DMS79 treated with DMSO at 0.1 percent for 48 hours (cell line): ENCODE data around the gene UGT1A6.

ENCODE experiments used
- DNase-seq: peaks from one replicate; lab custom pipeline; 2025; lab: John Stamatoyannopoulos, UW

Gene UGT1A6

DNA sequence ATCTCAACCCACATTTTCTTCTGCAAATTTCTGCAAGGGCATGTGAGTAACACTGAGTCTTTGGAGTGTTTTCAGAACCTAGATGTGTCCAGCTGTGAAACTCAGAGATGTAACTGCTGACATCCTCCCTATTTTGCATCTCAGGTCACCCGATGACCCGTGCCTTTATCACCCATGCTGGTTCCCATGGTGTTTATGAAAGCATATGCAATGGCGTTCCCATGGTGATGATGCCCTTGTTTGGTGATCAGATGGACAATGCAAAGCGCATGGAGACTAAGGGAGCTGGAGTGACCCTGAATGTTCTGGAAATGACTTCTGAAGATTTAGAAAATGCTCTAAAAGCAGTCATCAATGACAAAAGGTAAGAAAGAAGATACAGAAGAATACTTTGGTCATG, 75.4 kb downstream of the UGT1A6 start:
- no peak for DNase-seq

DNA sequence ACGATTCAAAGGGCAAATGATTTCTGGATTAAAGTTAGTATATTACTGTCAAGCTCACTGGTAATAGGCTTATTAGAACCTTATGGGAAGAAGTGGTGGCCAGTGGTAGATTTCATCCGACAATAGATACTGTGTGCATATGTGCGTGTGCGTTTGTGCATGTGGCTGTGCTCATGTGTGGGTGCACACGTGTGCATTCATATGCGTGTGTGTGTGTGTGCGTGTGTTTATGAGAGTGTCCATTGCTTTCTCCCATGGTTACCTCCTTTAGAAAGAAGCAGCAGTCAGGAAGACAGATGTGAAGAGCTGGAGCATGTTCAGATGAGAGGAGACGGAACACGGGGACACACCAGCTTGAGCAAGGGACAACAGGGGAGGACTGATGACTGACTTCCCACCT, 76.6 kb downstream of the UGT1A6 start:
- no peak for DNase-seq

DNA sequence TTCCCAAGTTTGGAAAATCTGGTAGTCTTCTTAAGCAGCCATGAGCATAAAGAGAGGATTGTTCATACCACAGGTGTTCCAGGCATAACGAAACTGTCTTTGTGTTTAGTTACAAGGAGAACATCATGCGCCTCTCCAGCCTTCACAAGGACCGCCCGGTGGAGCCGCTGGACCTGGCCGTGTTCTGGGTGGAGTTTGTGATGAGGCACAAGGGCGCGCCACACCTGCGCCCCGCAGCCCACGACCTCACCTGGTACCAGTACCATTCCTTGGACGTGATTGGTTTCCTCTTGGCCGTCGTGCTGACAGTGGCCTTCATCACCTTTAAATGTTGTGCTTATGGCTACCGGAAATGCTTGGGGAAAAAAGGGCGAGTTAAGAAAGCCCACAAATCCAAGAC, 79.5 kb downstream of the UGT1A6 start:
- DNase-seq, result no peak

DNA sequence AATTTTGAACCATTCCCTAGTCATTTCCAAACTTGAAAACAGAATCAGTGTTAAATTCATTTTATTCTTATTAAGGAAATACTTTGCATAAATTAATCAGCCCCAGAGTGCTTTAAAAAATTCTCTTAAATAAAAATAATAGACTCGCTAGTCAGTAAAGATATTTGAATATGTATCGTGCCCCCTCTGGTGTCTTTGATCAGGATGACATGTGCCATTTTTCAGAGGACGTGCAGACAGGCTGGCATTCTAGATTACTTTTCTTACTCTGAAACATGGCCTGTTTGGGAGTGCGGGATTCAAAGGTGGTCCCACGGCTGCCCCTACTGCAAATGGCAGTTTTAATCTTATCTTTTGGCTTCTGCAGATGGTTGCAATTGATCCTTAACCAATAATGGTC, 79.9 kb downstream of the UGT1A6 start:
- DNase-seq, result no peak

DNA sequence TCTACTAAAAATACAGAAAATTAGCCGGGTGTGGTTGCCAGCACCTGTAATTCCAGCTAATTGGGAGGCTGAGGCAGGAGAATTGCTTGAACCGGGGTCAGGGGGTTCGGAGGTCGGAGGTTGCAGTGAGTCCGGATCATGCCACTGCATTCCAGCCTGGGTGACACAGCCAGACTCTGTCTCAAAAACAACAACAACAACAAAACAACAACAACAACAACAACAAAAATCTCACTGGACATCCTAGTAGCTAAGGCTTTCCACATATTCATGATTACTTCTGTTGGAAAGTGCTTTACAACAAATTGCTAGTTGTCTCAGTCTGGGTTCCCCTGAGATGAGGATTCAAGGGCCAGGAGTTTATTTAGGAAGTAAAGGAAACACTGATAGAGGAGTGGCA, 81.2 kb downstream of the UGT1A6 start:
- no peak for DNase-seq

DNA sequence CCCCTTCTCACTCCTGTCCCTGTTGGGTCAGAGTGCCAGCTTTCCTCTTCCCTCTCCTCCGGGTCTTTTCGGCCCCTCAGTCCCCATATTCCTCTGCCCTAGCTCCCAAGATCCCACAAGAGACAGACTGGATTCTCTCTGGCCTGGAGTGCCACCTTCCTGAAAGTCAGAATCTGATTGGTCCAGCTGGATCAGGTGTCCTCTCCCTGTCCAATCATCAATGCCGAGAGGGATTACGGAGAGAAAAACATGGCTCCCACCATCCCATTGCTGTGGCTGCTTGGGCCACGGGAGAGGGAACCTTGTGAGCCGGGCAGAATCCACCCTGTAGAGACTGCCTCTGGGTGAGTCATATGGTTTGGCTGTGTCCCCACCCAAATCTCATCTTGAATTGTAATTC, 82.7 kb downstream of the UGT1A6 start:
- DNase-seq, result no peak

DNA sequence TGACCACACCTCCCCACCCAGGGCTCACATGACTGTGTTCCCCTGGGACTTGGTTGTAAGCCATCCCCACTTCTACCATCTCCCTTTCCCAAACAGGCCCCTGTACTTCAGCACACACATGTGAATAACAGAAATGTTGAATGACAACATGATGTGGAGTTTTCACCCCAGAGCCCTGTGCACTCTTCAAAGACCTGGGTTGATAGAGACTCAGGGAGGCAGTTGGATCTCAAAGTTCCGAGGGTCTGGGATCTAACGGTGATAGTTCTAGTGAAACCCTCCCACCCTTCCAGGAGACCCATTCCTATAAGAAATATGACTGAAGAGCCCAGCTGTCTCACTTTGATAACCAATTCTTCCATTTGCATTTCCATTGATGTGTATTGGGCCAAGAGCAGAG, 85.3 kb downstream of the UGT1A6 start, which contains the start of gene MROH2A:
MROH2A (plus strand) TSS at position 301 of the 400 bp plus-strand sequence. CDS start 1,029 bp downstream, outside the sequence.
- DNase-seq, result no peak

DNA sequence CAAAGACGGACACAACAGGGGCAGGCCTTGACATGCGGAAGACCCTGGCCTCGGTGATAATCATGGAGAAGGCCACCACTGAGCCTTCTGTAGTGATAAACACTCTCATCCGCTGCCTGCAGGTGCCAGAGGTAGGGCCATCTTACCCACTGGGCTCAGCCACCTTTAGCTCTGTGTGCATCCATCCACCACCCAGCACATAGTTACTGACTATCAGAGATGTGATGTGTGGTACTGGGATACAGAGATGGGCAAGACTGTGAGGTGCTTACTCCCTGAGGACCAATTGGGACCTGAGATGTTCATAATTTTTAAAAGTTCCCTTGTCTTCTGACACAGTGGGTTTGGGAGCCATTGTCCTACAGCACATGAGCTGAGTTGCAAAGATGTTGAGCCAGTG, 87.0 kb downstream of the UGT1A6 start:
- DNase-seq, result no peak

DNA sequence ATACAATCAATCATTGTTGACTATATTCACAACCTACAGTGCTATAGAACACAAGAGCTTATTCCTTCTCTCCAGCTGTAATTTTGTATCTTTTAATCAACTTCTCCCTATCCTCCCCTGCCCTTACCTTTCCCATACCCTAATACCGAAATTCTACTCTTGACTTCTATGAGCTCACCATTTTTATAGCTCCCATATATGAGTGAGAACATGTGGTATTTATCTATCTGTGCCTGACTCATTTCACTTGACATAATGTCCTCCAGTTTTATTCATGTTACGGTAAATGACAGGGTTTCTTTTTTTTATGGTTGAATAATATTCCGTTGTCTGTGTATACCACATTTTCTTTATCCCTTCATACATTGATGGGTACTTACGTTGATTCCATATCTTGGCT, 88.1 kb downstream of the UGT1A6 start:
- DNase-seq, result no peak

DNA sequence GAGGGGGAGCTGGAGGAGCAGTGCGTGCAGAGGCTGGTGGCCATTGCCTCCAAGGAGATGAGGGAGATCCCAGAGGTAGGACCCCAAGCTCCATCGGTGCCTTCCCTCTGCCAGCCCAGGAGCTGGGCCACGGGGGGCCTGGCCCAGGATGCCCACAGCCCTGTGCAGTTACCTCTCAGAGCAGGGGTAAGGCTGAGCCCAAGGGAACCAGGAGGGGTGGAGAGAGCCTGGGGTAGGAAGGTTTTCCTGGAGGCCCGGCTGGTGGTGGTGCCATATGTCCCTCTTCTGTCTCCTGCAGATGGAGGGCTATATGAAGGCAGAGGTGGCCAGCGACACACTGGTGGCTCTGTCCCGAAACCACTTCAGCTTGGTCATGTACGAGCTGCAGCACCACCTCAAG, 96.9 kb downstream of the UGT1A6 start:
- DNase-seq, result no peak

DNA sequence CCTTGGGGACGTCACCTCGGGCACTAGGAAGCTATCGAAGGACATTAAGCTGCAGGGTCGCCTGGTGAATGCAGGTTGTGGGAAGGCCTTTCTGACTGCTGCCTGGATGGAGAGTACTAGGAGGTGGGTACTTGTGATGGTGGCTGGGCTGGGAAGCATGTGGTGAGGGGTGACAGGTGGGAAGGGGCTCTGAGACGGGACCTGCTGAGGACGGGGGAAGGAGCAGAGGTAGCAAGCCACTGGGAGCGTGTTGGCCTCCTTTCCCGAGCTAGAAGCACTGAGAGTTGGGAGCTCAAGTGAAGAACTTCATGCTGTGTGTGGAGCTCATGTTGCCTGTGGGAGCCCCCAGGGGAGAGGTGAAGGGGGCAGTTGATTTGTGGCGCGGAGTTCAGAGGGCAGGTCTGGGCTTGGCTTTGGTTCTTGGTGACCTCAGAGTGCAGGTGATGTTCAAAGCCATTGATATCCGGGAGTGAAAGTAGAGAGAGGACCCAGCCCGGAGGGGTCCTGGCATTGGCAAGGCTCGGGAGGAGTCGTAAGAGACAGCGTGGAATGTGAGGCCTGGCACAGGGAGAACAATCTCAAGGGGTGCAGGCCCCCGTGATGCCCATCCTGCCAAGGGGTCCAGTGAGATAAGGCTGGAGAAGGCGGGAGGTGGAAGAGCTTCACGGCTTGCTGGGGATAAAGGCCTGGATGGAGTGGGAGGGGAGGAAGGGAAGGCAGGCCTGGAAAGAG, 98.6 kb downstream of the UGT1A6 start:
- DNase-seq, result no peak

DNA sequence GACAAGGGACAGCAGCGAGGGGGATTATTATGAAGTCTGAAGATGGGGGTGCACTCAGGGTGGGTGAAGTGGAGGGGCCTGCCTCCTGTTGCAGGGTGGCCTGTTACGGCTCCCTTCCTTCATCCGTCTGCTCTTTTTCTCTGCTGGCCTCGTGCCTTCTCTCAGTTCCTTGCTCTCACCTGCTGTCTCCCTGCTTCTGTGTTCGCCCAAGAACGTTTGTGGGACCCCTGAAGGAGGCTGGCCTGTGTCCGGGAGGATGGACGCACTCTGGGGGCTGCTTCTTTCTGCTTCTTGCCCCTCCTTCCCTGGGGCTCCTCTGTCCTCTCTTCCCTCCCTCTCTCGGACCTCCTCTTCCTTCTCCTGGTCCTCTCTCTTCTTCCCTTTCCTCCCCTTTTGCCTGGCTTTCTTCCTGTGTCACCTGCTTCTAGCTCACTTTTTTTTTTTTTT, 99.2 kb downstream of the UGT1A6 start:
- DNase-seq, result no peak

DNA sequence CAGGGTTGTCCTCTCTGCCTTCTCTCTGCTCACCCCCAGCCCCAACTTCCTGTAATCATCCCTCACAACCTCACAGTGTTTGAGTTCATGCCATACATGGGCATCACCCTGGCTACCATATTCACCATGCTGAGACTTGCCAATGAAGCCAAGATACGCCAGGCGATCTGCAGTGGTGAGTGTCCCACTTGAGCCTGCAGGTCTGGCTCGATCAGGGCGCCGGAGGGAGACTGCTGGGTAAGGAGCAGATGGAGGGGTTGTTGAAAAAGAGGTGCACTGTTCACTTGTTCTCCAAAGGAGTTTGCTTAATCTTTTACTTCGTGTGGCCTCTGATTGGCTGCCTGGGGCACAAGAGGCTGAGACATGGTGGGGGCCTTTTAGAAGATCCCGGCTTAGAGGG, 100.0 kb downstream of the UGT1A6 start:
- no peak for DNase-seq

DNA sequence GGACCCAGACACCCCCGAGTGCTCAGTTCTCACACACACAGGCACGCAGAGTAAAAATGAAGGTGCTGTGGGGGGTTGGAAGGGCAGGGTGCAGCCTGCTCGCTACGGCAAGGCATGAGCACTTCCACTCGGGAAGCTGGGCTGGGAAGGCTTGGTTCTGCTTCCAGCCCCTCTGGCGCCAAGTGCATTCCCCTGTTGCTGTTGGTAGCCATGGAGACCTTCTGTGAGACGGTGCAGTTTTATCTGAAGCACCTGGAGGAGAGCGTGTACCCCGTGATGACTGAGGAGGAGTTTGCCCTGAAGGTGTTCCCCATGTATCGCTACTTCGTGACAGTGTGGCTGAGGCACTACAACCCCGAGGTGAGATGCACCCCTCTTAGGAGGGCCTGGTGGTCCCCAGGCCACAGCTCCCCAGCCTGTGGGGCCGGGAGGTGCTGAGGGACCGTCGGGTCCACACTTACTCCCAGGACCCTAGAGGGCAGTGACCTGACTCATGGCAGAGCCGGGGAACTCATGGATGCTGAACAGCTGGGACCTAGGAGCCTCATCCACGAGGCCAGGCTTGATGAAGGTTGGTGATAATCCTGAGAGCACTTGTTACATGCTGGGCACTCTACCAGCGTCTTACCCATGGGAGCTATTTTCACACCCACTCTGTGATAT, 100.9 kb downstream of the UGT1A6 start:
- peak; percentile 78 for DNase-seq

DNA sequence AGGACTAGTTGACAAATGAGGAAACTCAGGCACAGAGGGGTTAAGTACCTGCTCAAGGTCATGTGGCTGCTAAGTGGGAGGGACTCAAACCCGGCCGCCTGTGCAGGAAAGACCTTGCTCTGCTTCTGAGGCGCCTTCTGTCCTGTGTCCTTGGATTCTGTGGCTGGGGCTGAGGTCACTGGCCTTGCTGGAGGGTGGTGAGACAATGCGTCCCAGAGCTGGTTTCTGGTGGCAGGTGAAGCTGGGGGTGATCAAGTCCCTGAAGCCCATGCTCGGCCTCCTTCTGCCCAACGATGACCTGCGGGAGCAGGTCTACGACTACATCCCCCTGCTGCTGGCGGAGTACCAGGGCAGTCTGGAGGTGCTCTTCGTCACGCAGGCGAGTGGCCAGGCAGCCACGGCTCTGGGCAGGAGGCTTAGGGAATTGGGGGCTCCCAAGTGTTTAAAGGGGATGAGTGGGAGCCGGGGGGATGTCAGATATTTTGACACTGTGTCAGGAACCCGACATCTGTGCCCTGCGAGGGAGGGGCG, 101.5 kb downstream of the UGT1A6 start:
- DNase-seq, result no peak

DNA sequence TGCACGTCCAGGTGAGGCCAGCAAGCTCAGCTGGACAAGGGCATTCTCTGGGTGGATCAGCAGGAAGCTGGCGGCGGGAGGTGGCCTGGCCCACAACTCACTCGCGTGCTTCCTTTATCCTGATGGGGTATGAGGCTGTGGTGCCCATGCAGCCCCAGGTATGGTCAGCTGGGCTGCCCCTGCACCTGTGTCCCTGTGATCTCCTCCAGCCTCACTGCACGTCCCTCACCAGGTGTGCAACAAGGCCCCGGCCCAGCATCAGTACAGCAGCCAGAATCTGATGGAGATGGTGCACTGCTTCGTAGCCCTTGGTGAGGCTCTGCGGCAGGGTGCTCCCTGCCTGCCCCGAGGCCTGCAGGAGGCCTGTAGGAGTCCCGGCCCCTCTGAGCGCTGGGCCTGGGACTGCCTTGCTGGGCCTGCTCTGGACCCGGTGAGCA, 103.1 kb downstream of the UGT1A6 start:
- DNase-seq, result no peak

DNA sequence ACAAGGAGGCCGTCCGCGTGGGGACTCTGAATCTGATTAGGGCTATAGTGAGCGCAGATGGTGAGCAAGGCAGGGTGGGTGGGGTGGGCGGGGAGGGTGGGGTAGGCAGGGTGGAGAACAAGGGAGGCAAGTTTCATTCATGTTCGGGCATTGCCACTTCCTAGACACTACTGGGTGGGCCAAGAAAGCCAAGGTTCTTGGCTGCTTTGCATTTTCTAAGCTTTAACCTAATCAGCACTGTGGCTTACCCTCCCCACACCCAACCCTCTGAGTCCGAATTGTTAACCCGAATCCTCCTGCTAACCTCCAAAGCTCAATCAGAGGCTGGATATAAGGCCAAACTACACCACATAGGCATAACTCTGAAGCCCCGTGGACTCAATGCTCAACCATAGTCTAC, 103.6 kb downstream of the UGT1A6 start:
- no peak for DNase-seq

DNA sequence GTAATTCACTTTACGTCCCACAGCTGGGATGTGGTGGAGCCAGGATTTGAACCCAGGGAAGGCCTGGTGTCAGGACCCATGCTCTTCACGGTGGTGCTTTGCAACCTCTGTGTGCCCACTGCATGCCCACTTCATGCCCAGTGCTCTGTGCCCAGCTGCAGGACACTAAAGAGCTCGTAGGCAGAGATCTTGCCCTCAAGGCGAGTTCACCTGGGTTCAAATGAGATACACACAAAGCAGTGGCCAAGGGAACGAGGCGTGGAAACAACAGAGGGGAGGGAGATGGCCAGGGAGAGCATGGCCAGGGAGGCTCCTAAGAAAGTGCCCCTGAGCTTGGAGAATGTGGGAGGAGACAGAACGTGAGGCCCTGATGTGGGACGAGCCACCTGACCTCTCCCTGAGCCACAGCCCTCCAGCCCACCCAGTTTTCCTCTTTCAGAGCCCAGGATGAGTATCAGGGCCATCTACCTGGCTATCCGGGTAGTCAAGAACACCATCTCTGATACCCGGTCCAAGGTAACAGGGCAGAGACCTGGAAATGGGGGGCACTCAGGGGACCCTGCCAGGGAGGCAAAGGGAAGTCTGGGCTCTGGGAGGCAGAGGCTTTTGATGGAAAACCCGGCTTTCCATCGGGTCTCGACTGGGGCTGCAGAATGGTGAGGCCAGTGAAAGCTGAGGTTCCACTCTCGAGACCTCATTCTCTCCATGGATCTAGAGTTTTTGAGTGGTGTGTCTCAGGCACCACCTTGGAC, 105.8 kb downstream of the UGT1A6 start:
- DNase-seq, result no peak

DNA sequence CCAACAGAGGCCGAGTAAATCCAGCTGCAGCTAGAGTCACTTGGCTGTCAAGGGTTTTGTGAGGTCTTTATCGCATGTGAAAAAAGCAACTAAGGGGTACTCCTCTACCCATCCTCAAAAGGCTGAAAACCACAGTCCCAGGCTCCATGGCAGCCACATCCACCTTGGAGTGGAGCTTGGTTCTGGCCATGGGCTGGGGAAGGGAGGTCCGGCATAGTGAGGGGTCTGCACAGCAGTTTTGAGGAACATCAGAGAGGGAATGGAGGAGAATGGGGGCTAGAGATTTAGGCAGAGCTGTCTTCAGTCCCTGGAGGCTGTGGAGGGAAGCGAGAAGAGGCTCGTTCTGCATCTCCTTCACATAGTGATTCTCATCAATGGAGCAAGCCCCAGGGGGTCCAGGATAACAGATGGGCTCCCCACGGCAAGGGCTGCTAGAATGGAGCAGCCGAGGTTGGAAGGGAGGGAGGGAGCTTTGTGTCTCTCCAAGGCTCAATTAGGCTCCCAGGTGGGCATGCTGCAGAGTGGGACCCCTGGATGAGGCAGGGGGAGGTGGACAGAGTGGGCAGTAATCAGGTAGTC, 106.5 kb downstream of the UGT1A6 start:
- DNase-seq, result no peak

DNA sequence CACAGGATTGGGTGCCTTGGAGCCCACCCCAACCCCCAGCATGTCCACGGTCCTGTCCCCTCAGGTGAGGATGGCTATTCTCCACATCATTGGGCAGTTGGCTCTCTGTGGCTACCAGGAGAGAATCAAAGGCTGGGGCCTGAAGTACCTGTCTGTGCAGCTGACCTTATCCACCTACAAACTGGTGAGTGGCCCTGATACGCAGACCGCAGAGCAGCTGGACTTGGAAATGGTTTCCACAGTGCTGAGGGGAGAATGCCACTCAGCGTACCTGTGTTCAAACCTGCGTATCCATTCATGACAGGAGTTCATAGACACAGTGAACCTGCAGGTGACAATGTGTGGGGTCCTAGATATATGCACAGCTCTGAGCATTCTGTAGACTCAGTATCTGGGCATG, 107.0 kb downstream of the UGT1A6 start:
- DNase-seq, result no peak

DNA sequence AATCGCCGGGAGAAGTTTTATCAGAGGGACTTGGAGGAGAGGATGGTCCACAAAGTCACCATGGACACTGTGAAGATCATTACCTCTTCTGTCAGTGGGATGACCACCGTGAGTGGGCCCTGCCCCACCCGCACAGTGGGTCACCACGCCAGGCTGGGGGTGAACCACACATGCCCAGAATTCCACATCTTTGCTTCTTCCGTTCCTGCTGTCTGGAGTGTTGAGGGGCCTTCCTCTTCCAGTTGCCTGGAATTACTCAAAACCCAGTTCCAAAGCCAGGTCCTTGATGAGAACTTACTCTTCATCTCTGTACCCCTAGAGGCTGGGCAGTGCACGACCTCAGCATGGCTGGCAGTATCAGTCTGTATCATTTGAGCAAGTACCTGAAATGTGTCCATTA, 107.5 kb downstream of the UGT1A6 start:
- no peak for DNase-seq
